Mesothelial cell of epicardium (in vitro differentiated cells): ENCODE measurements around the gene DDX19B. TPM values are rescaled to one million over a fixed set of nuclear protein-coding genes. Genes with fewer than 3 reads are reported as not detected.

Experiments
- DNase-seq, 2 experiments: peaks; one replicate each; pipeline ENCODE4 v3.0.0; 2021; ENCODE audit warnings: low spot score in 2 of 2; ENCODE audit not compliant: unreplicated experiment in 2 of 2
- H3K27ac Mint-ChIP-seq: 2 replicates; pipeline ENCODE4 v1.8.0; 2021; ENCODE audit warnings: mixed read lengths
- H3K27me3 Mint-ChIP-seq: 2 replicates; pipeline ENCODE4 v1.8.0; 2021; ENCODE audit warnings: low read depth, mixed read lengths
- H3K36me3 Mint-ChIP-seq: 2 replicates; pipeline ENCODE4 v1.8.0; 2021; ENCODE audit warnings: mixed read lengths
- H3K4me1 Mint-ChIP-seq: 2 replicates; pipeline ENCODE4 v1.8.0; 2021; ENCODE audit warnings: mixed read lengths
- H3K4me3 Mint-ChIP-seq: 2 replicates; pipeline ENCODE4 v1.8.0; 2021; ENCODE audit warnings: mild to moderate bottlenecking, moderate library complexity, mixed read lengths
- H3K9me3 Mint-ChIP-seq: 2 replicates; pipeline ENCODE4 v1.8.0; 2021; ENCODE audit warnings: mixed read lengths
- CTCF ChIP-seq: fragments of 200-600 bp; sonication (generic); IDR thresholded peaks from one replicate; pipeline ENCODE4 v1.5.0; 2021; ENCODE audit warnings: antibody characterized with exemption; ENCODE audit not compliant: unreplicated experiment
- total RNA-seq: library from RNA; stranded (reverse); gene quantifications from 3 replicates; pipeline ENCODE4 v1.2.1, GENCODE V29; 2021

The DDX19B gene
- total RNA-seq, 1 donor from 2014 or later = 29.7 TPM

- peaks cover 15% of the 10 kb centered on the region for H3K36me3 Mint-ChIP-seq
- no peaks in the 10 kb centered on the region for H3K27me3 Mint-ChIP-seq
- peak overlapping the region; percentile 85 for H3K4me3 Mint-ChIP-seq
- H3K4me1 Mint-ChIP-seq = peaks cover 11% of the 10 kb centered on the region
- peak; percentile 57 to 80 for DNase-seq
- TF ChIP-seq CTCF = no peak
- H3K9me3 Mint-ChIP-seq = no peaks in the 10 kb centered on the region
- peak overlapping the region; percentile 96 for H3K27ac Mint-ChIP-seq
Observed at GRCh38 chr16:70380248-70380918, 81.4 kb downstream of the DDX19B start.

GRCh38 chr16:70380919-70381603 is 82.1 kb downstream of the DDX19B start:
- TF ChIP-seq CTCF = no peak
- Mint-ChIP-seq H3K4me1 (peaks cover 11% of the 10 kb centered on the region), H3K9me3 (no peaks in the 10 kb centered on the region), H3K27me3 (no peaks in the 10 kb centered on the region), H3K27ac (peak overlapping the region; percentile 96), H3K4me3 (peak overlapping the region; percentile 85), H3K36me3 (peaks cover 13% of the 10 kb centered on the region)
- peak; percentile 88 to 93 for DNase-seq

GRCh38 chr16:70381604-70382342 is 82.8 kb downstream of the DDX19B start:
- Mint-ChIP-seq H3K4me1 (peaks cover 11% of the 10 kb centered on the region), H3K4me3 (peak overlapping the region; percentile 85), H3K27me3 (no peaks in the 10 kb centered on the region), H3K9me3 (no peaks in the 10 kb centered on the region), H3K27ac (peak overlapping the region; percentile 96), H3K36me3 (peaks cover 10% of the 10 kb centered on the region)
- no peak for DNase-seq
- no peak for TF ChIP-seq CTCF

GRCh38 chr16:70383421-70383960 is 84.5 kb downstream of the DDX19B start:
- no peak for DNase-seq
- Mint-ChIP-seq H3K36me3 (peaks cover 12% of the 10 kb centered on the region), H3K27ac (no peak overlapping the region), H3K27me3 (no peaks in the 10 kb centered on the region), H3K9me3 (no peaks in the 10 kb centered on the region), H3K4me1 (peaks cover 9% of the 10 kb centered on the region), H3K4me3 (no peak overlapping the region)
- no peak for TF ChIP-seq CTCF

Other genes starting within 250 kb of the DDX19B start
- gene PDPR, start 184.9 kb upstream of the DDX19B start, total RNA-seq = 33.3 to 35.0 TPM (median 34.4 TPM) in 3 replicates
- gene CLEC18C, start 125.4 kb upstream of the DDX19B start, total RNA-seq = 0.16 TPM in 1 of 3 replicates, not detected in the others
- gene EXOSC6, start 47.2 kb upstream of the DDX19B start, total RNA-seq = 27.9 to 28.5 TPM (median 28.4 TPM) in 3 replicates
- 81.5 to 90.2 TPM (median 81.8 TPM) in 3 replicates for gene AARS1, start 9.7 kb upstream of the DDX19B start, total RNA-seq
- 50.5 to 54.9 TPM (median 51.5 TPM) in 3 replicates for gene DDX19A, start 47.7 kb downstream of the DDX19B start, total RNA-seq
- gene ST3GAL2, start 139.9 kb downstream of the DDX19B start, total RNA-seq = 46.5 to 53.0 TPM (median 47.4 TPM) in 3 replicates
- 26.0 to 29.4 TPM (median 27.7 TPM) in 3 replicates for gene FCSK, start 155.4 kb downstream of the DDX19B start, total RNA-seq
- 61.9 to 66.7 TPM (median 62.6 TPM) in 3 replicates for gene COG4, start 224.4 kb downstream of the DDX19B start, total RNA-seq
- gene SF3B3, start 224.6 kb downstream of the DDX19B start, total RNA-seq = 345 to 384 TPM (median 351 TPM) in 3 replicates